22Rv1 (cell line): Measurements from ENCODE around the gene SLC25A11.

Source experiments
- H3K27ac ChIP-seq: fragments of 450-650 bp; 2 replicates; pipeline ENCODE4 v1.5.1; 2017
- ZFX ChIP-seq: fragments of 450-650 bp; IDR thresholded peaks from 2 replicates; pipeline ENCODE4 v1.6.1; 2017; ENCODE audit warnings: antibody characterized with exemption, borderline replicate concordance
- TF ChIP-seq, protein P1 (sequence below): fragments of 450-650 bp; IDR thresholded peaks from 2 replicates; pipeline ENCODE4 v1.5.1; 2017; ENCODE audit warnings: mild to moderate bottlenecking

The SLC25A11 gene

DNA sequence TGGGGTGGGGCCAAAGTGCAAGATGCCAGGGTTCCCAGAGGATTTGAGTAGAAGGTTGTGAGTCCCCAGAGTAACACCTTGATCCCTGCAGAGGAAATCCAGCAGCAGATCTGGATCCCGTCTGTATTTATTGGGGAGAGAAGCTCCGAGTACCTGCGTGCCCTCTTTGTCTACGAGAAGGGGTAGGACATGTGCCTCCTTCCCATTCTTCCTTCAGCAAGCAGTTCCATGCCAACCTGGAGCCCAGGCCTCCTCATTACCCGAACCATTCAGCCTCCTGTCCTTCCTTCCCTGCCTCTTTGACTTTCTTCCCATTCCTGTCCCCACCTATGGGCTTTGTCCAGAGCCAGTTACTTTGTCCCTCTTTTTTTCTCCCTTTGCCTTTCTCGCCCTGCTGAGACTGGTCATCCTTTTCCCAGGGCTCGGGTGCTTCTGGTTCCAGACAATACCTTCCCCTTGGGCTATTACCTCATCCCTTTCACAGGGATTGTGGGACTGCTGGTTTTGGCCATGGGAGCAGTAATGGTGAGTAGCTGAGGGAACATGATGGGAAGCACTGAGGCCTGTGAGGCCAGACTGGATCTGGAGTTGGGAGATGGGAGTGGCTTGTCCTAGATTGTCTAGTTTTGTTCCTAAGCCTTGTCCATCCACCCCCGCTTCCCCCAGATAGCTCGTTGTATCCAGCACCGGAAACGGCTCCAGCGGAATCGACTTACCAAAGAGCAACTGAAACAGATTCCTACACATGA lies 3.1 kb upstream of the SLC25A11 start:
- H3K27ac ChIP-seq, result peak overlapping the region; percentile 100
- no peak for TF ChIP-seq ZFX
- TF ChIP-seq, protein P1, sequence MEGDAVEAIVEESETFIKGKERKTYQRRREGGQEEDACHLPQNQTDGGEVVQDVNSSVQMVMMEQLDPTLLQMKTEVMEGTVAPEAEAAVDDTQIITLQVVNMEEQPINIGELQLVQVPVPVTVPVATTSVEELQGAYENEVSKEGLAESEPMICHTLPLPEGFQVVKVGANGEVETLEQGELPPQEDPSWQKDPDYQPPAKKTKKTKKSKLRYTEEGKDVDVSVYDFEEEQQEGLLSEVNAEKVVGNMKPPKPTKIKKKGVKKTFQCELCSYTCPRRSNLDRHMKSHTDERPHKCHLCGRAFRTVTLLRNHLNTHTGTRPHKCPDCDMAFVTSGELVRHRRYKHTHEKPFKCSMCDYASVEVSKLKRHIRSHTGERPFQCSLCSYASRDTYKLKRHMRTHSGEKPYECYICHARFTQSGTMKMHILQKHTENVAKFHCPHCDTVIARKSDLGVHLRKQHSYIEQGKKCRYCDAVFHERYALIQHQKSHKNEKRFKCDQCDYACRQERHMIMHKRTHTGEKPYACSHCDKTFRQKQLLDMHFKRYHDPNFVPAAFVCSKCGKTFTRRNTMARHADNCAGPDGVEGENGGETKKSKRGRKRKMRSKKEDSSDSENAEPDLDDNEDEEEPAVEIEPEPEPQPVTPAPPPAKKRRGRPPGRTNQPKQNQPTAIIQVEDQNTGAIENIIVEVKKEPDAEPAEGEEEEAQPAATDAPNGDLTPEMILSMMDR, result no peak

DNA sequence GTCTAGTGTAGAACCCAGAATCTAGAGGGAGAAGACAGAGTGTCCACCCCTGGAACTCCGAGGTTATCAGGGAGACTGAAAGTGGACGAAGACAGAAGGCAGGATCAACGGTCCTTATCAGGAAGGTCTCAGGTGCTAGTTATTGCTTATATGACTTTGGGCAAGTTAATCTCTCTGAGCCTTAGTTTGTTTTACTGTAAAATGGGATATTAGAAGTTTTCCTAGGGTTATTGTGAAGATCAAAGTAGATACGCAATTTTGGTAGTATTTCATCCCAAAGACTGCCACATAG lies 1.4 kb upstream of the SLC25A11 start:
- TF ChIP-seq, protein P1, result no peak
- TF ChIP-seq ZFX, result no peak
- H3K27ac ChIP-seq, result peak overlapping the region; percentile 98

DNA sequence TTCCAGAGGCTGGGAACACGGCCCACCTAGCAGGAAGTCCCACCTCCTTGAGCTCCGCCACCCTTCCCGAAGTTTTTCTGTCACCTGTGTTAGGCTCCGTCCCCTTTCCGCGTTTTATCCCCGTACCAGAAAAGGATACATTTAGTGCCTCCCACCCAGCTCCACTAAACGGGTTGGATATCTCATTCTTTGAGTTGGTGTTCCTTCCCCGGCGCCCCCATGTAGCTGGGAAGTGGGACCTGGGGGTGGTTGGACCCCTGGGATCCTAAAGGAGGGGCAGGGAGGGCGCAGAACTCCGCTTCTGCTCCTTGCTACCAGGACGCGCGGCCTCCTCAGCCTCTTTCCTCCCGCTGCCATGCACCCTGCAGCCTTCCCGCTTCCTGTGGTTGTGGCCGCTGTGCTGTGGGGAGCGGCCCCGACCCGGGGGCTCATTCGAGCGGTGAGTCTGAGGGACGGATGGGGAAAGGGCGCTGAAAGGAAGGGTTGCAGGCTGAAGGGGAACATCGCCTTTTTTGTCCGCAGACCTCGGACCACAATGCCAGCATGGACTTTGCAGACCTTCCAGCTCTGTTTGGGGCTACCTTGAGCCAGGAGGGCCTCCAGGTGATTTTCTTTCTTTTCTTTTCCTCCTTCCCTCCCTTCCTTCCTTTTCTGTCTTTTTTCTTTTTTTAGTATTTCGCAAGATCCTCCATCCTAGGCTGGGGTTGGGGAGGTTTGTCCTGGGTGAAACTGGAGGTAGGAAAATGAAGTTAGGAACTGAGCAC lies 891 bp upstream of the SLC25A11 start:
- TF ChIP-seq, protein P1, result no peak
- TF ChIP-seq ZFX, result no peak
- H3K27ac ChIP-seq, result peak overlapping the region; percentile 98

DNA sequence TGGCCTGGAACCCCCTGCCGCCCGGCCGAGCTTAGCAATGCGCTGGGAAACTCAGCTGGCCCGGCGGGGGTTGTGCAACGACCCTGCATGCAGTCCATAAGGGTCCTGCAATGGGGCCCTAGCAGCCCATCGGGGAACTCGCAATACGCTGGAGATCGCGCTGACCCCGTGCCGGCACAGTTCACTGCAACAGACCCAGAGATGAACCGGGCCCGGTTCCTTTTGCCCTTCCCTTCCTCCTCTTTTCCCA lies 375 bp downstream of the SLC25A11 start:
- TF ChIP-seq, protein P1, result no peak
- no peak for TF ChIP-seq ZFX
- H3K27ac ChIP-seq, result peak overlapping the region; percentile 98

DNA sequence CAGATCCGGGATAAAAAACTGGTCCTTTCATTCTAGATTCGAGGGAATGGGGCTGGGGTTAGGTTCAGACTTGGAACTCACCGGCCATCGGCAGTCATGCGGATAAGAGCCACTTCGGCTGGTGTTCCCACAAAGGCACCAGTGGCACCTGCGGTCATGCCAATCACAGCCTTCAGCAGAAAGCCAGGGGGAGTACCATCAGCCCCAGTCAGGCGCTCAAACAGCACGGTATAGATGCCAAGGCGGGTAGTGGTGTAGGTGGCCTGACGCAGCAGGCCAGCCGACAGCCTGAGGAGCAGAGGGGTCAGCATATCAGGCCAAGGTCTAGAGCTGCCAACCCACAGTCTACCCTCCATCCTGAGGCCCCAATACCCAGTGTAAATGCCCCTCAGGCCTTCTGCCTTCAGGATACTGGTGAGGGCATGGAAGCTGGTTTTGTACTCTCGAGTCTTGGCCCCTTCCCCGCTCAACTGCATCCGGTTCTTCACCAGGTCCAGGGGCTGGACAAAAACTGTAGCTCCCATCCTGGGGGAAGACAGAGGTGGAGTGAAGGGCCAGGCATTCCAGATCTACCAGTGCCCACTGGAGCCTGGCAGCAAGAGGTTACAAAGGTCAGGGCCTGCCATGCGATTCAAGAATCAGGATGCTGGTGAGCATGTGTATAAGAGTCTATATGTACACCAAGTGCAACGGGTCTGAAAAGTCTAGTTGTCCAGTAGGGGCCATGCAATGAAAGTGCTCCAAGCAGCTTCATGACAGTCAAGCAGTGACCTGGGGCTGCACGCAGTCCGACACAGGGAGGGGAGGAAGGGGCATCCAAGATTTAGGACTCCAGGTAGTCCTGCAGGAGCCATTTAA lies 929 bp downstream of the SLC25A11 start:
- TF ChIP-seq ZFX, result no peak
- TF ChIP-seq, protein P1, result no peak; the same call in 1 of the 2 replicates
- H3K27ac ChIP-seq, result peak overlapping the region; percentile 98

DNA sequence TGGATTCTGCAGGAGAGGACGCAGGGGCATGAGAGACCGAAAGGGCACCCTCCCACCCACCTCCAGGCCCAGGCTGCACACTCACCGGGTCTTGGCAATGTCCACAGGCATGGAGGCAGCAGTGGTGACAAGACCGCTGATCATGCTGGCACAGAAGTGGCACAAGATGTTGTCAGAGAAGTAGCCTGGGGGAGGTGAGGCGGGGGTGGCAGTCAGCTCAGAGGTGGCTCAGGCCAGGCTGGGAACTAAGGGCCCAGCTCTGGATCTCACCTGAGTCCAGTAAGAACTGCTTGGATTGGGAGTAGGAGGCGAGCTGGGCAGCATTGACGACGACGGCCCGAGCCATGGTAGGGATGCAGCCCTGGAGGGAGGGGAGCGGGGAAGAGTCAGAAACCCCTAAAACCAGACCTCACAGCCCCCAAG lies 1.8 kb downstream of the SLC25A11 start:
- peak overlapping the region; percentile 98; the same call in 1 of the 2 replicates for H3K27ac ChIP-seq

More for the DNA sequence above, 1.8 kb downstream of the SLC25A11 start:
- TF ChIP-seq, protein P1, result no peak
- TF ChIP-seq ZFX, result no peak
